ENCODE data around the gene CCNE1.
"Not testable (repeated sequence)": the region's sequence is repeated elsewhere in the genome, so short reads cannot be mapped to it uniquely, and the experiment has no call there.

The CCNE1 gene

GRCh38 chr19:29787281-29787680 is 24.5 kb upstream of the CCNE1 start:
- DNase-seq (ENCODE audit: low read depth) = no peak

GRCh38 chr19:29789007-29789406 is 22.8 kb upstream of the CCNE1 start:
- no peak for DNase-seq (ENCODE audit: low read depth)

- no peak for DNase-seq (ENCODE audit: low read depth)
Observed at GRCh38 chr19:29793116-29793727, 18.6 kb upstream of the CCNE1 start.

- DNase-seq (ENCODE audit: low read depth) = not testable (repeated sequence)
Observed at GRCh38 chr19:29794490-29794889, 17.3 kb upstream of the CCNE1 start.

- DNase-seq (ENCODE audit: low read depth) = no peak
Observed at GRCh38 chr19:29795461-29796172, 16.2 kb upstream of the CCNE1 start.

GRCh38 chr19:29796173-29796573 is 15.6 kb upstream of the CCNE1 start:
- DNase-seq (ENCODE audit: low read depth) = no peak

GRCh38 chr19:29798774-29799497 is 12.9 kb upstream of the CCNE1 start:
- peak; percentile 32 for DNase-seq (ENCODE audit: low read depth)

- no peak for DNase-seq (ENCODE audit: low read depth)
Observed at GRCh38 chr19:29800100-29800825, 11.5 kb upstream of the CCNE1 start.

GRCh38 chr19:29803951-29804350 is 7.8 kb upstream of the CCNE1 start:
- not testable (repeated sequence) for DNase-seq (ENCODE audit: low read depth)

GRCh38 chr19:29804493-29804892 is 7.3 kb upstream of the CCNE1 start:
- no peak for DNase-seq (ENCODE audit: low read depth)

GRCh38 chr19:29805031-29805965 is 6.5 kb upstream of the CCNE1 start:
- DNase-seq (ENCODE audit: low read depth) = peak; percentile 37

- DNase-seq (ENCODE audit: low read depth) = peak; percentile 23
Observed at GRCh38 chr19:29806098-29806866, 5.5 kb upstream of the CCNE1 start.

GRCh38 chr19:29807178-29807577 is 4.6 kb upstream of the CCNE1 start:
- no peak for DNase-seq (ENCODE audit: low read depth)

- DNase-seq (ENCODE audit: low read depth) = no peak
Observed at GRCh38 chr19:29807870-29808405, 3.9 kb upstream of the CCNE1 start.

GRCh38 chr19:29809795-29810503 is 1.8 kb upstream of the CCNE1 start:
- DNase-seq (ENCODE audit: low read depth) = no peak

GRCh38 chr19:29810504-29810871 is 1.3 kb upstream of the CCNE1 start:
- DNase-seq (ENCODE audit: low read depth) = peak; percentile 23

- DNase-seq (ENCODE audit: low read depth) = peak; percentile 15
Observed at GRCh38 chr19:29812080-29812880, 489 bp downstream of the CCNE1 start.

- DNase-seq (ENCODE audit: low read depth) = no peak
Observed at GRCh38 chr19:29812881-29813275, 1.1 kb downstream of the CCNE1 start.

GRCh38 chr19:29813642-29814041 is 1.9 kb downstream of the CCNE1 start:
- no peak for DNase-seq (ENCODE audit: low read depth)

All from EH (cell line).